Inflammatory macrophage treated with lipopolysaccharide for 1 hour (primary cell): ENCODE results near the gene CHMP5.

ENCODE experiments used
- DNase-seq, 2 donors: peaks; one replicate each; pipeline ENCODE4 v3.0.0-alpha.2; 2020 to 2022

CHMP5 gene

DNA sequence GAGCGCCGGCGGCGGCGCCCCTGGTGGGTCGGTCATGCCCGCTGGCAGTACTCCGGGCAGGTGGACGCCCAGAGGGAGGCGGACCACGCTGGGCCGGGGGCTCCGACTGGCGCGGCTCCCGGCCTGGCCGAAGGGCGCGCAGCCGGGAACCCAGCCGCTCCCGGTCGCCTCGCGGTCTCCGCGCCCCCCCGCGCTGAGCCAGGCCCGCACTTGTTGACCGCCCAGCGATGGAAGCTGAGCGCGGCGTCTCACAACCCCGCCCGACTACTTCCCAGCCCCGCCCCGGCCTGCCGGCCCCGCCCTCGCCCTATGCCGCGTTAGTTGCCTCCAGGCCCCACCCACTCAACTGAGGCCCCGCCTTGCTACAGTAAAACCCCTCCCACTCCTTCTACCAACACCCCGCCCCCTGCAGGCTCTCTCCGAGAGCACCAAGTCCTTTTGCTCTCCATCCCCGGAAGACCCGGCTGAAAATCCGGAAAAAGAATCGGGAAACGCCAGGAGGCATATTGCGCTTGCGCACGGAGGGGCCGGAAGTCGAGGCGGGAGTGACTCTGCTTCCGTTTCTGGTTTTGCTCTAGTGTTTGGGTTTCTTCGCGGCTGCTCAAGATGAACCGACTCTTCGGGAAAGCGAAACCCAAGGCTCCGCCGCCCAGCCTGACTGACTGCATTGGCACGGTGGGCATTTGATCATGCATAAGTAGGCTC lies at the start of gene CHMP5, which contains the start of gene BAG1:
Gene CHMP5 (plus strand): TSS at position 577 of the 705 bp plus-strand sequence. CDS start 30 bp downstream, at position 607.
Gene BAG1 (minus strand): TSS at position 236 of the 705 bp plus-strand sequence.
- peak; percentile 100 for DNase-seq

DNA sequence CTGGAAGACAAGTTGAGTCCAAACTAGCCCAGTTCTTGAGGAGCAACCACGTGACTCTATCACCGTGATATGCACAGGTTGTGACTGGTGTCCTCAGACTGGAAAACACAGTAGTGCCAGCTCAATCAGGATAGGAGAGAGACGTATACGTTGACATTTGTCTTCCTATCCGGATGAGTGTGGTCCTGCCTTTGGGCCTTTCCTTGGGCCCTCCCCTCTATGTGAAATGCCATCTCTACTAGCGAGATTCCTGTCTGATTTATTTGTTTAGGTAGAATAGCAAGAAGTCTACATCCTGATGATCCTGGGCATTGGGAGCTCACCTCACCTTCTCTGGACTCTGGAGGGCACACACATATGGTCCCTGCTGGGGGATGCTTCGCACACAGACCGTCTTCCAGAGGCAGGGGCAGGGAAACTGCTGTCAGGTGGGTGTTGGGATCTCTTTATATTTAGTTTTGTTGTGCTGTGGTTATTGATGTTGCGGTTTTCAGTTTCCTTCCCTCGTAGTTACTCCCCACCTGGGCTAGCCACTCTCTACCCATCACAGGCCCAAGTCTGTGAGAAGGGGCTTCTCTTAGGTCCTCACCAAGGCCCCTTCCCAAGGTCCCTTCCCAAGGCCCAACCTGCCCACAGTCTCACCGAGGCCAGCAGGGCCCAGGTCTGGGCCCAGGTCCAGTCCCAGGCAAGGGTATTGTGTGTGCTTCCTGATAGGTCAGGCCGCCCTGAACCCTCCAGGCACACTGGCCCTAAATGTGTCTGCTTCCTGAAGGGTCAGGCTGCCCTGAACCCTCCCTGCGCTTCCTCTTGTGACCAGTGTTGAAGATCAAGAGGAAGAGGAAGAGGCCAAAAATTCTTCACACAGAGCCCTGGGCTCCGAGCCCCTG lies 43.9 kb upstream of the CHMP5 start:
- DNase-seq: peak; percentile 18 to 24

DNA sequence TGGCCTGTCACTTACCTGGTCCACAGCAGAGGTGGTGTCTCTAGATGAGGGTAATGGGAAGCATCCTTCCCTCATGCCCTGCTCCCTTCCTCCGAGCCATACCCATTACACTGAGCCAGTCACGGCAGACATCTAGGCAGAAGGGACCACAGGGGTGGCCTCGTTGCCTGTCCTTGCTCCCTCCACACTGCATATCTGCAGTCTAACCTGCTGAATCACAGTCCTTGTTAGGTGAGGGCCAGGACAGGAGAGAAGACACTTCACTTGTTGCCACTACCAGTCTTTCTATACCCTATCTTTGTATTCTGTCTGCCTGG lies 43.3 kb upstream of the CHMP5 start:
- DNase-seq: no peak

DNA sequence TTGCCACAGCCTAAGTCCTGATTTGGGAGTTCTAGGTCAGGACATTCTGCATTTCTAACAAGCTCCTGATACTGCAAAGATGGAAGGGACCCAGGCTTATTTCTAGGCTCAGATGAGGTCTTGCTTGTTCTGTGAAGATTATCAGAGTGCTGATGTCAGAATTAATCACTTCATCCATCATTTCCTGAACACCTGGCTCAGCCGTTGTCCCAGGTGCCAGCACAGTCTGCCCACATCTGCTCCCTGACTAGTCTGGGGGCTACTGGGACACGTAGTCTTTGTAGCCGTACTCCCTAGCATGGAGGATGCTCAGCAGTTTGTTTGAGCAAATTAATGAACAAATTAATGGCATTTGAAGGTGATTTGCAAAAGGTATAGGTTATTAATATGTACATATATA lies 42.8 kb upstream of the CHMP5 start:
- no peak for DNase-seq

DNA sequence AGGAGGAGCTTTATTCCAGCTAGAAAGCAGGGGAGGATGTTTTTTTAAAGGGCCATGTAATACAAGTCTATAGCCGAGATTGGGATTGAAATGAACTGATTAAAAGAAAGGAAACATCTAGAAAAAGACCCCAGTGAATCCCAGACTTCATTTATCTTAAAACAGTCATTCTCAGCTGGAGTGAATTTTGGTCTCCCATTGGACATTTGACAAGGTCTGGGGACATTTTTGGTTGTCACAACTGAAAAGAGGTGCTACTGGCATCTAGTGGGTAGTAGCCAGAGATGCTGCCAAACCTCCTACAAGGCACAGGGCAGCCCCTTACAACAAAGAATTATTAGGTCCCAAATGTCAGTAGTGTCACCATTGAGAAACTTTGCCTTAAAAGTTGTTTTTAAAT lies 41.2 kb upstream of the CHMP5 start:
- peak; percentile 28 to 41 for DNase-seq

DNA sequence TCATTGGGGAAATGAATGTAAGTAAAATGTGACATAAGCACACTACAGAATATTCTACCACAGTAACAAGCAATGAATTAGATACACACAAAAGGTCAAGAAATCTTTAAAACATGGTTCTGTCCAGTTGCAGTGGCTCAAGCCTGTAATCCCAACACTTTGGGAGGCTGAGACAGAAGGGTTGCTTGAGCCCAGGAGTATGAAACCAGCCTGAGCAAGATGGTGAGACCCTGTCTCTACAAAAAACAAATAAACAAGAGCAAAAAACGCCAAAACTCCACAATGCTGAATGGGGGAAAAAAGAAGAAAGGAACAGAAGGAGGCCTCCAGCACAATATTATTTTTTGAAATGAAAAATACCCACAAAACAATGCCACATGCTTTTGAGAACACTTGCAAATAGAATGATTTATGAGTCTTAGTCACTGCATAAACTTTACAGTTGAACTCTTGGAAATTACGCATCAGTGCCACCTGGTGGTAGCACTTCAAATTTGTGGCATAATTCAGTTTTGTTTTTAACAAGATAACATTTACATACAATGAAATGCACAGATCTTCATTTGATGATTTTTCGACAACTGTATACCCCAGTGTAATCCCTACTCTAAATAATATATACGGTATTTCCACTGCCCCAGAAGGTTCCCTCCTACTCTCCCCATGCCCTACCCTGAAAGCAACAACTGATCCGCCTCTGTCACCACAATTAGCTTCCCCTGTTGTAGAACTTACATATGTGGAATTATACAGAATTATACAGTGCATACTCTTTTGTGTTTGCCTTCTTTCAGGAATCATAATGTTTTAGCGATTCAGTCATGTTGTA lies 39.3 kb upstream of the CHMP5 start:
- DNase-seq: peak; percentile 59 to 95

DNA sequence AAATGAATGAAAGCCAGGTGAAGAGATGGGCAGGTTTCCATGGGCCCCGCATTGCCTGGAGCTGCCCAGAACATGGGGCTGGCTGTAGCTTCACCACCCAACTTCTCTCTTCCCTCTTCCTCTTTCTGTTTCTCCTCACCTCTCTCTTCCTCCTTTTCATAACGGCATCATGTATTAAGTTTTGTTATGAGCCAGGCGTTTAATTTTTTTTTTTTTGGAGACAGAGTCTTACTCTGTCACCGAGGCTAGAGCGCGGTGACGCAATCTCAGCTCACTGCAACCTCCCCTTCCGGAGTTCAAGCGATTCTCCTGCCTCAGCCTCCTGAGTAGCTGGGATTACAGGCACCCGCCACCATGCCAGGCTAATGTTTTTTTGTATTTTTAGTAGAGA lies 37.8 kb upstream of the CHMP5 start:
- peak; percentile 70 to 83 for DNase-seq

DNA sequence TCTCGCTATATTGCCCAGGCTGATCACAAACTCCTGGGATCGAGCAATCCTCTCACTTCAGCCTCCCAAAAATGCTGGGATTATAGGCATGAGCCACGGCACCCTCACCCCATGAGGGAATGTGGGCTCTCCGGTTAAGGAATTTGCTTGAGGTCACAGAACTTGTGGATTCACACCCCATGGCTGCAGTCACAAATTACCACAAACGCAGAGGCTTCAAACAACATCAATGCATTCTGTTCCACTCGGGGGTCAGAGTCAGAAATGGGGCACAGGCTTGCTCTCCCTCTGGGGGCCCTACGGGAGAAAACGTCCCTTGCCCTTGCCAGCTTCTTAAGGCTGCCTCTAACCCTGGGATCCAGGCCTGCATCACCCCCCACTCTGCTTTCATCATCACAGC lies 37.1 kb upstream of the CHMP5 start:
- no peak for DNase-seq

DNA sequence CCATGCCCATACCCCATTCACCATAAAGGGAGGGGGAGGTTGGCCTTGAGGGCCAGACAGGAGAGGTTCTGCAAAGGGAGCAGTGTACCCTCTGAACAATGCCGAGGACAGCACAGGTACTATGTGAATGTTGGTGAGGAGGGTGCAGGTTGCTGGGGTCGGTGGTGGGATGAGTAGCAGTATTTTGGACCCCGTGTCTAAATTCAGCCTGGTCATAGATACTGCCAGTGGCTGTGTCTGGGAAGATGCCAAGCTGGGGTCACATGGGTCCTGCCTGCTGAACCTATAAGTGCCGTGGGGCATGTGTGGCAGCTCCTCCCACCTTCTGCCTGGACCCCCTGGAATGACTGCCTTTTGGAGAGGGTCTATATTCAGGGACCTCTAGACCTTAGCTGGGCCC lies 36.2 kb upstream of the CHMP5 start:
- no peak for DNase-seq

DNA sequence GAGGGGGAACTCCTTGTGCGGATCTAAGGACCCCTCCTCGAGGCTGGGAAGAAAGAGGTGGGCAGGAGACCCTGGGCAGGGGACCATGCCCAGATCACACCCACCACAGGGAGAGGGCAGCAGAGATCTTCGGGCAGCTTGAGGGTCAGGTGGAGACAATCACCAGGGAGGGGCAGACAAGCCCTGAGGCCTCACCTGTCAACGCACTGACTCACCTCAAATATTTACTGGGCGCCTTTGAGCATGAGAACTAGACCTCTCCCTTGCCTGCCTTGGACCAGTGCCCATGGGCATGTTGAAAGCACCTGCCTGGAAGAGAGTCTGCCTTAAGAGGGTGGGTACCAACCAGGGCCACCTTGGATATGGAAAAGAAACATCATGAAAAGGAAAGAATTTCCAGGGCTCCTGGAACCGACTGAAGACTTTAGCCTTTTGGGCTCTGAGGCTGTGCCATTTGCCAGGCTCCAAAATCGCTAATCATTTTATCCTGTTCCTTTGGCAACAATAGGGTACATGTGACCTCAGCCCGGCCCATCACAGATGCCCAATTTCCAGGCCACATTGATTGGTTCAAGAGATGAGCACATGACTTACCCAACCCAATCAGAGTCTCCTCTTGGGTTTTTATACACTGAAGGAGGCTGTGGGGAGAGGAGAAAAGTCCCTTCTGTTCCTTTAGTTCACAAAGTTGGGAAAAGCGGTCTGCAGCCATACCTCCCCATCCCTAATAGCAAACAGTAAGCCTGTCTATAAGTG lies 35.3 kb upstream of the CHMP5 start:
- no peak for DNase-seq

DNA sequence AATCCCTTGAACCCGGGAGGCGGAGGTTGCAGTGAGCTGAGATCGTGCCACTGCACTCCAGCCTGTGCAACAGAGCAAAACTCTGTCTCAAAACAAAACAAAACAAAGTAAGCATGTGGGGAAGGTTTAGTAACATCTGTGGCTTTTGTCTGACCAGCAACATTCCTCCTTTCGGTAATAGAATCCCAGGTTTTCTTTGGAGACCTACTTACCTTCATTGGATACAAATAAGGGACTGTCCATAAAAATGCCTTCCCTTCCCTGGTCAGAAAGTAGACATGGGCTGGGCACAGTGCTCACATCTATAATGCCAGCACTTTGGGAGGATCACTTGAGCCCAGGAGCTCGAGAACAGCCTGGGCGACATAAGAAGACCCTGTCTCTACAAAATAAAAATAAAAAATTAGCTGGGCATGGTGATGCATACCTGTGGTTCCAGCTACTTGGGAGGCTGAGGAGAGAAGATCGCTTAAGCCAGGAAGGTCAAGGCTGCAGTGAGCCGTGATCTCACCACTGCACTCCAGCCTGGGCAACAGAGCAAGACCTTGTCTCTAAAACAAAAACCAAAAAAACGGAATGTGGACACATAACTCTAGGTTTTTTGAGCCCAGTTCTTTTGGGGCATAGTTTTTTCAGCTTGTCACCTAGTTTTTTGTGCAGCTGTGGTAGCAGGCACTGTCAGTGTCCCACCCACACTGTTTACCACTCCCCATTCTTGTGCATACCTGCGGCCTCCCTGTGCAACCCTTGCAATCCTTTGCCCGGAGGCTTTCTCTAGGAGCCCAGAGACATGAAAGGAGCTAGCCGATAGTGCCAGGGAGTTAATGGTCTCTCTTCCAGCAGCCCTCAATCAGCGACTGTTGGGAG lies 33.9 kb upstream of the CHMP5 start:
- DNase-seq: no peak

DNA sequence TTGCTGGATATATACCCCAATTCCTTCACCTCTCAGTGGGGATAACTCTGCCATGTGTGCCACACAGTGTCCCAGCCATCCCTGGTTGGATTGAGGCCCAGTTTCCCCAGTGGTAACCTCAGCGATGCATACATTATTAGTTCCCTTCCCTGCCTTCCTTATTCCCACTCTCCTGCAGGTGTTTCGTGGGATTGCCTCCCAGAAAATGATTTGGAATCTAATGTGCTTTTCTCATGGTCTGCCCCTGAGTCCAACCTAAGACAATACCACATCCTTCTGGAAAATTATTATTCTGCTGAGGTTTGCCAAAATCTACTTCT lies 33.3 kb upstream of the CHMP5 start:
- no peak for DNase-seq

DNA sequence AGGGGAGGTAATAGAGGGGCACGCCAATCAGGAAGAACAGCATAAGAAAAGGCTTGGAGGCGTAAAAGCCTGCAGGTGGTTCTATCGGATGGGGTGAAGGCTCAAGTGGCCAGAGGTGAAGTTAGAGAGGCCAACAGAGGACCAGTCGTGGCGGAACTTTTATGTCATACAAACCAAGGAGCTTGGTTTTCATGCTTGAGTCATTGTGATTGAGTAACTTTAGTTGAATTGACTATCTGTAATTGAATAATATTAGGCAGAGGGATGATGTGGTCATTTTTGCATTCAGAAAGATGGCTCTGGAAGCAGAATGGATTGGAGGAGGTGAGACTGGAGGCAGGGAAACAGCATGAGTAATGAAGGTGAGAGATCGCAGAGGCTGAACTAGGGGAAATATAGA lies 32.0 kb upstream of the CHMP5 start:
- DNase-seq: no peak

DNA sequence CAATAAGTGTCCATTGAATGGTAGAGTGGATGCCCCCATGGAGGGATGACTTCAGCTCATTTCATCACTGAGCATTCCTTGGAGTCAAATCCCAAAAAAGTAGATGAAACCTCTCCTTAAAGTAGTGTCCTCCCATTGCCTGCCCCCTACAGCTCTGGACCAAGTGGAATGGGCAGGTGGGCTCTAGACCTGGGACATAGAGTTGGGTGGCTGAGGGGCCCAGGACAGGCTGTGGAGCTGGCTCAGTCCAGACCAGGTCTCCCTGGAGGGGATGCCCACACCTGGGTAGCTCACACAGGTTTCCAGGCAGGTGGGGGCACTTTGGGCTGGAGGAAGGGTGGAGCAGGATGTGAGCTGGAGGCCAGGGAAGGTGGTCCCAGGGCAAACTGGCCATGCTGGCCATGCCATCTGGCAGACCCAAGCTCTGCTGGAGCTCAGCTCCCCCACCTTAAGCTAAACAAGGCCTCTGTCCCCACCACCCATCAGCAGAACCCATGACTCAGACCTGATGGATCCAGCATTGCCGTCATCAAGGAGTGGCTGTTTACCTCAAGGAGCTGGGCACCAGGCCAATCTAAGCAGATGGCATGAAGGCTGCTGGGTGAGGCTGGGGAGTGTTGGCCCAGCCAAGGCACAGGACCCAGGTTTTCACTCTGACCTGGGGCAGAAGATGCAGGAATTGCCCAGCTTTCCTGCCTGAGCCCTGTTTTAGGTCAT lies 31.1 kb upstream of the CHMP5 start:
- DNase-seq: no peak

DNA sequence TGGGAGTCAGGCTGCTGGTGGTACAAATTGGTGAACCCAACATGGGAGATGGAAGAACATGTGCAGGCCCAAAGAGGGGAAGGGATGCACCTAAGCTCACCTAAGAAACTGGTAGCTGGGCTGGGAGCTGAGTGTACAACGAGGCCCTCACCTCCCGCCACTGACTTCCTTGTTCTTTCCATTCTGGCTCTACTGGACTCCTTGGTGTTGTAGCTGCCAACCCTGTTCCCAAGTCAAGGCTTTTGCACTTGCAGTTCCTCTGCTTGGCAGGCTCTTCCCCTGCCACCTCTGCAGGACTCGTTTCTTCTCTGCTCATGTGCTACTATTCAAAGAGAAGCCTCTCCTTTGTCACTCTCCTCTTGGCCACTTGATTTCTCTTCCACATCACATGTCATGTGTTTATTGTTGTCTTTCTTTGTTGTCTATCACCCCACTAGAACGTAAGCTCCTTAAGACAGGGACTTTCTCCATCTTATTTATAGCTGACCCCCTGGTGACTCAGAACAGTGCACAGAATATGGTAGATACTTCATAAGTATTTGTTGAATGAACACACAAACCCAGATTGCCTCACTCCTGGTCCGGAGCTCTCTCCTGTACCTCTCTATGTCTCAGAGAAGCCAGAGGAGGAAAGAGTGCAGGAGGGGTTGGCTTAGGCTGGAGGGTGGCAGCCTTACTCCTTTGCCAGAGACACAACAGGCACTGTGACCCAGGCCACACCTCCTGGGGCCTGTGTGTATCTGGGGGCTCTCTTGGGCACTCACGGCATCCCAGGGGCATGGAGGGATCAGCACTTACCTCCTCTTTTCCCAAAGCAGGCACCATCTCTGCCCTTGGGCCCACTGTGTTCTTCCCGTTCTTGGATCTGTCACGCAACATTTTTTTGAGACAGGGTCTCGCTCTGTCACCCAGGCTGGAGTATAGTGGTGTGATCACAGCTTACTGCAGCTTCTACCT lies 30.1 kb upstream of the CHMP5 start:
- no peak for DNase-seq

DNA sequence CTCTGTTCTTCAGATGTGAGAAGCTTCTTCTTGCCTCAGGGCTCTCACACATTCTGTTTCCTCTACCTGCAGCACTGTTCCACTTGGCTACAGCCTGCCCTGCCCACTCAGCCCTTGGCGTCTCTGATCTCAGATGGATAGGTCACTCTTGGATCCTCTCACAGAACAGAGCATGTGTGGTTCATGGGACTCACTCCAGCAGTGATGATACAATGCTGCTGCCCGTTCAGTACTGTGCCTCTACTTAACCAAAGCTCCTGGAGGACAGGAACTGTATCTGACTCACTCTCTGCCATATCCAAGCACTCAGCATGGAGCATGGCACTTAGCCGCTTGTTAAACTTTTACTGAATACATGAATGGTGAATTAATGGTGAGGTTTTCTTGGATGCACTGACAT lies 28.3 kb upstream of the CHMP5 start:
- no peak for DNase-seq

DNA sequence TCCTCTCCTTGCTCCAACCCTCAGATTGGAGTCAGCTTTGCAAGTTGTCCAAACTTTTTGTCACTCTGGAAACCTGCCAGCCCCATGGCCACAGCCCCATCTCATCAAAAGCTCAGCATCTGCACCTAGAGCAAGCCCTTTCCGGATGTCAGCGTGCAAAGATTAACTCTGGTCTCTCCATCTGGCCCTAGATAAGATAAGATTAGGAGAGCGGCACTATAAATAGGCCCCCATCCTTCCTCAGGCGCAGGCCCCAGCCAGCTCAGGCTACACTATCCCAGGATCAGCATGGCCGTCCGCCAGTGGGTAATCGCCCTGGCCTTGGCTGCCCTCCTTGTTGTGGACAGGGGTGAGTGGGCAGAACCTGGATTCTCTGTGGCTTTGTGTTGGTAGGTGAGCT lies 24.9 kb upstream of the CHMP5 start, which contains the start of gene SPINK4:
Gene SPINK4 (plus strand): TSS at position 247 of the 400 bp plus-strand sequence. CDS start 42 bp downstream, at position 289.
- DNase-seq: no peak

DNA sequence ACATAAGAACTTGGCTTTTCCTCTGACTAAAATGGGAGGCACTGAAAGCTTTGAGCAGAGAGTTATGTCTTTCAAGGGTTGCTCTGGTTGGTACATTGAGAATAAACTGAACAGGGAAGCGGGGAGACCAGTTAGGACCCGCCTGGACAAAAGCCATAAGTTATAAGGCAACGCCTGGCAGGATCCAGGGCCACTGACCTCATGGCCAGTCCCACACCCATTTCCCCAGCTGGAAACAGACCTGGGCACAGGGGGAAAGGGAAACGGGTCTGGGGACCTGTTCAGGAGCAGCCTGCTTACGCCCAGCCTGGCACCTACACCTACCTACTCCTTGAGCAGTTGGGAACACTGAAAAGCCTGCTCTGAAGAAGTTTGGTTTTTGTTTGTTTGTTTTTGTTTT lies 23.6 kb upstream of the CHMP5 start:
- DNase-seq: no peak

DNA sequence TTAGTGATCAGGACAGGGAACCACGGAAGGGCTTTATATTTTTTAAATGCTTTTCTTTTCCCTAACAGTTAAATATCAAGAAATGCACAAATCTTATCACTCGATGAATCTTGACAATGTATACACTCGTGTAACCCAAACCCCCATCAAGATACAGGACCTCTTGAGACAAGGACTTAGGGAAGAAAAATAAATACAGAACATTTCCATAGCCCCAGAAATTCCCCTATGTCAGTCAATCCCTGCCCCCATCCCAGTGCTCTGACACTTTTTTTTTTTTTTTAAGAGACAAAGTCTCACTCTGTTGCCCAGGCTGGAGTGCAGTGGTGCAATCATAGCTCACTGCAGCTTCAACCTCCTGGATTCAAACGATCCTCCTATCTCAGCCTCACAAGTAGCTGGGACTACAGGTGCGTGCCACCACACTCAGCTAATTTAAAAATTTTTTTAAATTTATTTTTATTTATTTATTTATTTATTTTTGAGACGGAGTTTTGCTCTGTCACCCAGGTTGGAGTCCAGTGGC lies 22.2 kb upstream of the CHMP5 start:
- no peak for DNase-seq
